HG03139 (cell line): ENCODE data around the gene ZNF407.

Source experiments
- ATAC-seq: cut with Tn5 transposase; IDR thresholded peaks from one replicate; pipeline ENCODE4 v1.9.1; 2021; ENCODE audit not compliant: unreplicated experiment

Gene ZNF407

DNA sequence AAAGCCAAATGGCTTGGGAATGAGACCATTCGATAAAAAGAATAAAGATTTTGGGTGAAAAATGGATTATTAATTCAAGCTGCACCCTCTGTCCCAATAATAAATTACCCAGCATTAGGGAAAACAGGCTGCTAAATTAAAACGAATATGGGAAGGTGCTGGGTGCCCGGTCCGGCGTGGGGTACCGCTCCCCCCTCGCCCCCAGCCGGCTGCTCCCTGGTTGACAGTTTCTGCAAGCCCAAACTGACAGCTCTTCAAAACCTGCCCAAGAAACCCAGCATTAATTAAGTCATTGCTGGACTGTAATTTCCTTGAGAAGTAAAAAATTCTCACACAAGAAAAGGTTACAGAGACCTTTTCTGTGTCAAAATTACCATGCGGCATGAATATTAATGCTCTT is 512.6 kb downstream of the ZNF407 start:
- no peak for ATAC-seq

- no peak for ATAC-seq
These were observed 513.3 kb downstream of the ZNF407 start for GRCh38 chr18:75110846-75111415.

DNA sequence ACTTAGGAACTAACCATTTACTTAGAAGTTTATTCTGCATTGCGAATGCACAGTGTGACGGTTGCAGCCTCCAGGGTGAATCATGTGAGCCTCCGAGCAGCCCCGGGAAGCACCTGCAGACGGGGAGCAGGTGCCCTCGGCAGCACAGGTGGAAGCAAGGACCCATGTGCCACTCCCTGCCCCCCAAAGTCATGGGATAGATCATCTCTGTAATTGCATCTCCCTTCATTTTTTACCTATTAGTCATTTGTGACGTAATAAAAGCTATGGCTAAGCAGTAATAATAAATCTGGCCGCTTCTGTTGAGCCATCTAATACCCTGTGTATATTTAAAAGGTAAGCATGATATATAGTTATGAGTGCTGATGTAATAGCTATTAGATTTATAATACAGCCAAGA is 514.1 kb downstream of the ZNF407 start:
- ATAC-seq: no peak

GRCh38 chr18:75112186-75113096 is 514.8 kb downstream of the ZNF407 start:
- ATAC-seq: no peak

GRCh38 chr18:75113455-75113854 is 515.8 kb downstream of the ZNF407 start:
- ATAC-seq: no peak

DNA sequence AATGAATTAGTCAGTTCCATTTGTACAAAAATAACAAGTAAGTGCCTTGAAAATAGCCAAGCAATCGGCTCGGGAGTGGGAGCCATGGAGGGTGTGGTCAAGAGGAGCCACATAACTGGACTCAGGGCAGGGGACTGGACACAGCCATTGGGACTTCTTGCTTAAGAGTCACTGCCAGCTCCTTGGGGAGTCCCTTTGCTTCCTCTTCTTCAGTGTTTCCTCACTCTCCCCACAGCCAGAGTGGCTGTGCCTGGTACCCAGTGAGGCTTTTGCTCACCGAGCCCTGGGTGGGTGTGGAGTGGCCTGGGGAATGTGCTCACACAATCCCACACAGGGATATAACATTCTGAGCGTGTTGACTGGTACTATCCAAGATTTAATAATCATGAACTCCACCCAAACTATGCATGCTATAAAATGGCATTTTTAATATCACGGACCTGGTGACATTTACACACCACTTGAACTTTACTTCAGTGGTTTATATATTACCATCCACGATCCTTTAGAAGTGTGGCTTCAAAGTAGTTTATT is 516.6 kb downstream of the ZNF407 start:
- ATAC-seq: no peak
